GM18508 (cell line): ENCODE measurements around the gene UBE2Q1.

Source experiments
- ATAC-seq: cut with Tn5 transposase; IDR thresholded peaks from one replicate; pipeline ENCODE4 v1.9.1; 2021; ENCODE audit warnings: moderate number of reproducible peaks; ENCODE audit not compliant: insufficient read depth, unreplicated experiment

UBE2Q1 gene

DNA sequence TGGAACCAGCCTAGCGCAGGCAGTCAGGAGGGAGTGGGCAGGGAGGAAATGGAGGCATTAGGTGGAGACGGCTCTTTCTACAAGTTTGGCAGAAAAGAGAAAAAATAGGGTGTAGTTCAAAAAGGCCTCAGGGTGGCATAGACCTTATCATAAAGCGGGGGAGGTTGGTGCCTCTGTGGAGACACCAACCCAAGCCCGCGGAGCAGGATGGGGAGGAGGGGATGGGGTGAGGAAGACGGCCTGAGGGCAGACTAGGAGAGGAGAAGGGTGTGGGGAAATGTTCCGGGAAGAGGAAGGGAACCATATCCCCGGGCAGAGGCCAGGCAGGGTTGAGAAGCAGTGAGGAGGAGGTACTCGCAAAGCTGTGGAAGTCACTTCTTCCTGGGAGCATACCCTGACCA is 38.9 kb downstream of the UBE2Q1 start:
- ATAC-seq: no peak

DNA sequence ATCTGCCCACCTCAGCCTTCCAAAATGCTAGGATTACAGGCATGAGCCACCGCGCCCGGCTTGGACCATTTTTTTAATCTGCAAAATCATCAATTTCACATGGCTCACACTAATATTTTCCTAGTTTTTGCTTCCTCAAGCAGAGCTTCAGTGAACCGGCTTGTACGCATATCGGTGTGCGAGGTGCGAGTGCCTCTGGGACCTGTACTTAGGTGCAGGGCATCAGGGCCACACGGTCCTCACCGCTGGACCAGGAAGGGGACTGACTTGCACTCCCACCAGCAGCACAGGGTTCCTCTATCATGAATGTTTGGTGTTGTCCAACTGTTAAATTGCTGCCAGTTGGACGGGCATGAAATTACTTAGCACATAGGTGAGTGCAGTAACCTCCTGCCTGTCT is 40.8 kb downstream of the UBE2Q1 start:
- ATAC-seq: no peak

DNA sequence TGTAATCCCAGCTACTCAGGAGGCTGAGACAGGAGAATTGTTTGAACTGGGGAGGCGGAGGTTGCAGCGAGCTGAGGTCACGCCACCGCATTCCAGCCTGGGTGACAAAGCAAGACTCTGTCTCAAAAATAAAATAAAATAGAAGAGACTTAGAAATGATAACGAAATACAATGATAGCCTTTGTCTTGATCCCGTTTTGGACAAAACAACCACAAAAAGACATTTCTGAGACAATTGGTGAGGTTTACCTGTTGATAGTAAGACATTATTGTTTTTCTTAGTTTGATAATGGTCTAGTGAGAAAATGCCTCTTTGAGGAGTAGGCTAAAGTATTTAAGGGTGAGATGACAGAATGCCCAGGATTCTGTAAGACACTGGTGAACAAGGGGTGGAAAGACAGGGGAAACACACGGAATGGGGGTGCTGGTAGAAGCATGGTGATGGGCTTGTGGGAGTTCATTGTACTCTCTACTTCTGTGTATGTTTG is 44.4 kb downstream of the UBE2Q1 start:
- ATAC-seq: no peak

DNA sequence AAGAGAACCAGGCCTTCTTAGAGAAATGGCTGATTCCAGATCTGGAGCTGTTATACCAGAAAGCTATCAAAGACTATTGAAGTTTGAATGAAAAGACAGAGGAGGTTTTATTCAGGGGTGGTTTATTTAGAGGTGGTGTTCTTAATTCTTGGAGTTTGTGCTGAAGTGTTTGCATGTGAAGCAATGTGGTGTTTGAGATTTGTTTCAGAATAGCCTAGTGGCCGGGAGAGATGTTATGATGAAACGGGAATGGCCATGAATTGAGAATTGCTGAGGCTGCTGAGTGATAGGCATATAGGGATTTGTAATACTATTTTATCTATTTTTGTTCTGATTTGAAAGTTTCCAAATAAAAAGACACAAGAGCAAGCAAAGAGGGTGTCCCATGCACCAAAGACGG is 45.7 kb downstream of the UBE2Q1 start:
- ATAC-seq: no peak

DNA sequence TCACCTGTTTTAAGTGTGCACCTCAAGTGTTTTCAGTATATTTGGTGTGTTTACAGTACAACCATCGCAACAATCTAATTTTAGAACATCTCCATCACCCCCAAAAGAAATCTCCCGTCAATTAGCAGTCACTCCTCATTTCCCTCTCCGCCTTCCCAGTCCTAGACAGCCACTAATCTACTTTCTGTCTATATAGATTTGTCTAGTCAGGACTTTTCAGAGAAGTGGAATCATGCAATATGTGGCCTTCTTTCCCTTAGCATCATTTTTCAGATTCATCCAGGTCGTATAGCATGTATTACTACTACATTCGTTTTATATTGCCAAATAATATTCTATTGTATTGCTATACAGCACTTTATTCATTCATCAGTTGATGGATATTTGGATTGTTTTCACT is 54.6 kb downstream of the UBE2Q1 start:
- ATAC-seq: no peak

DNA sequence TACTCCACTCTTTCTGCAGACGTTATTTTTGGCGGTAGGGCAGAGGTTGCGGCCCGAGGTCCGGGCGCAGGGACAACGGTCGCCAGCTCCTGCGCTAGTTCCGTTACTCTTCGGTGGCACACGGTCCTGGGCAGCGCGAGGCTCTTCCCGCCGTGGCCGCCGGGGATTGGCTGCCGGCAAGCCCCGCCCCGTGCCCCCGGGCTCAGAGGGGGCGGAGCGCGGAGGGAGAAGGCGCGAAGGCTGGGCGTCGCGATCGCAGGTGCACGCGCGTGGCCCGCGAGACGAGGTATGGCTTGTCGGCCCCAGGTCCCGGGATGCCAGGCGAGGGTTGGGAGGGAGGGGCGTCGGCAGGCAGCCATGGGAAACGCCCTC is 55.7 kb downstream of the UBE2Q1 start:
- no peak for ATAC-seq

DNA sequence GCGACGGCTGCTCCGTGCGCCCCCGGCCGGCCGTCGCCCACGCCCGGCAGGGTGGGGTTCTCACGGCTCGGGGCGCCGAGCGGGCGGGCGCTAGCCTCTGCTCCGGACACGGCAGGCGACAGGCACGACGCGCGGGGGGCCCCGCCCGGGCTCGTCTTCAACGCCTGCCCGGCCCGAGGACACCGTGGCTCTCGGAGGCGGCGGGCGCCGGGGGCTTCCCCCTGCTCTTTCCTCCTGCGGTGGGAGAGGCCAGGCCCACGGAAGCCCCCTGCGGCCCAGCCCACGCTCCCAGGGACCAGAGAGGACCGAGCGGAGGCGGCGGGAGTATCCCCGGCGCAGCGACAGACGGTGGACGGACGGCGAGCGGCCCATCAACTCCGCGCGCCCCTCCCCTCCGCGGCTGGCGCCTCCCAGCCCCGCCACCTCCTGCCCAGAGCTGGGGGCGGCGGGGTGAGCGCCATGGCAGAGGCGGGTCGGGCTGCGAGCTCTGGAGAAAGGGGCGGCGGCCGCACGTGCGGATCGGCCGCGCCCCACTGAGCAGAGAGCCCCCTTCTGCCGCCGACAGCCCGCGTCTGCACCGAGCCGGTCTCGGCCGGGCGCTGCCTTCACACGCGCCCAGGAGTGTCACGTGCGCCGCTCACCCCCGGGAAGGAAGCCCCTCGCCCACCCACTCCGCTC is 56.3 kb downstream of the UBE2Q1 start, which contains the start of the genes SHE and TDRD10:
SHE (minus strand) TSS at position 347 of the 678 bp plus-strand sequence. CDS start 386 bp downstream, outside the sequence.
TDRD10 (plus strand) TSS at position 154 of the 678 bp plus-strand sequence. CDS start 4,685 bp downstream, outside the sequence.
- ATAC-seq: no peak

DNA sequence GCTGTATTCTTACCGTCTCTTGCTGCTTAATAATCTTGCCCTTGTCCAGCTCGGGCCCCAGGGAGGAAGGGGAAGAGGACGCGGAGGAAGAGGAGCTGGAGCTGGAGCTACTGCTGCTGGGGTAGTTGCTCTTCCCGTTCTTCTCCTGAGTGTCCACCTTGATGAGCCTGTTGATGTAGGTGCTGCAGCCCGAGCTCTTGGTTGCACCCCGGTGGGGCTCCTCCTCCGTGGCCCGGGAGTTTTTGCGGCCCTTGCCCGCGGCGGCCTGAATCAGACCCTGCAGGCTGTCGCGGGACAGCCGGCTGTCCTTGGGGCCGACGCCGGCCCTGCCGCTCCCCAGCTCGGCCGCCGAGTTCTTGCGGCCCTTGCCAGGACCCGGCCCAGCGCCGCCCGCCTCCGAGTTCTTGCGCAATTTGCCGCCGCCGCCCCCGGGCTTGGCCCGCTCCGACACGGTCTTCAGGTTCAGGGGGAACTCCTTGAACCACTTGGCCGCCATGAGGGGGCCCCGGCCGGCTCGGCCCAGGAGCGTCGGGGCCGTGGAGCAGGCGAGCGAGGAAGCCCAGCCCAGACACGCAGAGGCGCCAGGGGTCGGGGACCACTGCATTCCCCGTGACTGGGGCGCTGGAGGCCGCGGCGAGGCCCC is 56.9 kb downstream of the UBE2Q1 start:
- no peak for ATAC-seq

DNA sequence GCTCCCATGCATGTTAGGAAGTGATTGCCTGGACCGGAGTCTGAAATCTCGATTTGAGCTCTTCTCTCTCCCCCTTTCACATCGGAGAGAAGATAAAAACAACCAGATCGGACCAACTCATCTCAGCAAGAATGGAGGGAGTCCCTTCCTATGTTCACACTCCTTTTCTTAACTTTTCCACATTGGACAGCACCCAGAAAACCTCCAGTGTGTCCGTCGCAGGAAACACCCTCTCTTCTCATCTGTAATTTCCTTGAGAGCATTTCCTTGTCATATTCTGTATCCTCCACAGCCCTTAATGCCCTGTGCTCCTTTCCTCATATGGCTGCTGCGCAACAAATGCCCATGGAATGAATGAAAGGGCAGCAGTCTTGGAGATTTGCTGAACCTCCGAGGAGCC is 57.9 kb downstream of the UBE2Q1 start:
- no peak for ATAC-seq

DNA sequence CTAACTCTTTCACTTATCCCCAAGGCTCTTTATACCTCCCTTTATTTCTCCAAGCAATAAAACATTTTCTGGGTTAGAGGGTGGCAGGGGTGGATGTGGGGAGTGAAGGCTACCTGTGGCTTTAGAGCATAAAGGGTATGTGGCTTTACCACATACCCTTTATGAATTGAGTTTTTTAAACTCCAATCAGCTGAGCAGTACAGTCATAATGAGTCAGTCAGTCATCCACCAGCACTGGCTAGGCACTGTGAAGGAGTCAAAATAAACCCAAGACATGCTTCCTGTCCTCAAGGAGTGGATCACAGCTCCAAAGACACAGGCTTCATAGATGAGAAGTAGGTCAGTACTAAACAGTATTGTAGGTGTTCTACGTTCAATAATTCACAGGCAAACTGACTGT is 59.0 kb downstream of the UBE2Q1 start:
- ATAC-seq: no peak
